ENCODE measurements around the gene SUPT5H. TPM values are rescaled to one million over a fixed set of nuclear protein-coding genes. Genes with fewer than 3 reads are reported as not detected.

SUPT5H gene
- total and polyA plus RNA-seq, 10 of the 15 experiments (the other 5 are each of a cell fraction or from before 2014, with no cell fraction given) = 27.2 to 194 (median 83.6) TPM

DNA sequence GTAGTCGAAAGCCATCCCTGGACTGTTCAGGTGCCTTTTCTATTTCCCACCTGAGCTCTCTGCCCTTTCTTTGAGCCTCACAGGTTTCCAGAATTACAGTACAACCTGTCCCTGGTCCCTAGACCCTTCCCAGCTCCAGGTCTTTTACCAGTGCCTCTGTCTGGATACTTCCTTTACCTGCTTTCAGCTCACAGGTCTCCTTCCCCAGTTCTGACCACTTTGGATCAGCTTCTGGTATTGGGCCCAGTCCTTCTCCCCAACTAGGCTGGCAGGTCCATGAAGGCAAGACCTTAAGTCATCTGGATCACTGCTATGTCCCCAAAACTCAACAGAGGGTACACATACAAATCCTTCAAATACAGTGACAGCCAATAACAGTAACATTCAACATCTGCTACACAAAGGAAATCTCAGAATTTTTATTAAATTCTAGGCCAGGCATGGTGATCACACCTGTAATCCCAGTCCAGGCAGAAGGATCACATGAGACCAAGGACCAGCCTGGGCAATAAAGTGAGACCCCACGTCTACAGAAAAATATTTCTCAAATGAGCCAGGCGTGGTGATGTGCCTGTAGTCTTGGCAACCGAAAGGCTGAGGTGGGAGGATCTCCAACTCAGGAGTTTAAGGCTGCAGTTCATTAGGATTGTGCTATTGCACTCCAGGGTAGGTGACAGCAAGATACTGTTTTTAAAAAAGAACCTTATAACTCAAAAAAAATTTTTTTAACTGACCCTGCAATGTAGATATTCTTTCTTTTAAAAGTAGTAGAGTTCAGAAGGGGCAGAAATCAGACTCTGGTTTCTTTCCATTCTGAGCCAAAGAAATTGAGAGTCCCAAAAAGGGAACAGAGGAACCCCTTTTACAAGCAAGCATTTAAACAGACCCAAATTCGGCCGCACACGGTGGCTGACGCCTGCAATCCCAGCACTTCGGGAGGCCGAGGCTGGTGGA is 11.0 kb upstream of the SUPT5H start:
- Histone ChIP-seq H3K9me3 (replicated peaks; ENCODE audit: control insufficient read depth, insufficient read depth, low read length) (no peaks in the 10 kb centered on the region), H3K27me3 (replicated peaks in 1 of 2; ENCODE audit: control insufficient read depth in 2 of 2, insufficient read depth in 2 of 2, low read length in 1 of 2) (no peaks in the 10 kb centered on the region), H2AFZ (ENCODE audit: control insufficient read depth, low read depth, low read length) (no peak overlapping the region), H3K9ac (ENCODE audit: control insufficient read depth, insufficient read depth, low read length) (peak overlapping the region; percentile 97), H3K4me1 (ENCODE audit: control insufficient read depth, insufficient read depth, low read length) (peaks cover 36% of the 10 kb centered on the region), H3K4me2 (ENCODE audit: control insufficient read depth, insufficient read depth) (peak overlapping the region; percentile 81), H3K4me3 (peak overlapping the region; percentile 97), H4K20me1 (ENCODE audit: control insufficient read depth, insufficient read depth) (no peaks in the 10 kb centered on the region; the same call in 1 of the 2 replicates), H3K79me2 (ENCODE audit: control insufficient read depth, insufficient read depth, low read length) (peaks cover 36% of the 10 kb centered on the region), H3K27ac (ENCODE audit: control insufficient read depth, insufficient read depth) (peak overlapping the region; percentile 91), H3K36me3 (ENCODE audit: control insufficient read depth in 2 of 2, insufficient read depth in 2 of 2, low read length in 1 of 2) (peaks cover 10 to 15% of the 10 kb centered on the region in 2 experiments)
- POLR2A ChIA-PET = interaction anchor here (0.7 to 1.8 kb wide), 6 partner anchors 12 to 36 kb away, joined by 3 to 40 read pairs (median 8); partner anchors contain the start of gene SUPT5H
- ATAC-seq = no peak
- in situ Hi-C loops (cut with MboI) = no loop called here
- TF ChIP-seq POLR2AphosphoS5 (IDR thresholded peaks at IDR 0.05; ENCODE audit: low read length) = peak; percentile 17; the same call in 1 of the 2 replicates
- no peak for TF ChIP-seq ZSCAN29 (IDR thresholded peaks at IDR 0.05)
- no peak for FAIRE-seq
- RAD21 ChIA-PET (ENCODE audit: unreplicated experiment) = interaction anchor here (1.2 to 1.6 kb wide), 4 partner anchors 7 to 43 kb away, joined by 3 to 12 read pairs (median 7); partner anchors contain the start of genes MED29, PAF1, PLEKHG2 and SUPT5H
- SMC1A ChIA-PET (ENCODE audit: uncharacterized antibody, unreplicated experiment) = interaction anchor here (0.6 to 1.7 kb wide), 10 partner anchors 7 to 1028 kb away, joined by 3 to 9 read pairs (median 4); partner anchors contain the start of genes DYRK1B, EID2B, MED29 and PAF1
- no peak for DNase-seq (ENCODE audit: low read depth, low spot score)
- intact Hi-C loops (cut with micrococcal nuclease; ENCODE audit: unreplicated experiment) = no loop called here
- CTCF ChIA-PET = interaction anchor here (0.6 to 1.7 kb wide), 11 partner anchors 20 to 505 kb away, joined by 3 to 15 read pairs (median 3); partner anchors contain the start of genes EID2B and PLEKHG2
- 12% methylated on average over 10 of the region's 10 CpGs for WGBS (ENCODE audit: insufficient coverage, insufficient replicate concordance, low lambda C conversion rate, missing lambda C conversion rate)
- no TSS peak for BruUV-seq (replicated peaks)

All from GM12878 (cell line).